ENCODE measurements around the gene BHLHA9.
"Not testable (repeated sequence)": the region's sequence is repeated elsewhere in the genome, so short reads cannot be mapped to it uniquely, and the experiment has no call there.

BHLHA9 gene

GRCh38 chr17:1302761-1303160, 32.5 kb downstream of the BHLHA9 start:
- DNase-seq = no peak

GRCh38 chr17:1304522-1304921, 34.3 kb downstream of the BHLHA9 start:
- DNase-seq = no peak

GRCh38 chr17:1304962-1305563, 34.8 kb downstream of the BHLHA9 start:
- no peak for DNase-seq

DNA sequence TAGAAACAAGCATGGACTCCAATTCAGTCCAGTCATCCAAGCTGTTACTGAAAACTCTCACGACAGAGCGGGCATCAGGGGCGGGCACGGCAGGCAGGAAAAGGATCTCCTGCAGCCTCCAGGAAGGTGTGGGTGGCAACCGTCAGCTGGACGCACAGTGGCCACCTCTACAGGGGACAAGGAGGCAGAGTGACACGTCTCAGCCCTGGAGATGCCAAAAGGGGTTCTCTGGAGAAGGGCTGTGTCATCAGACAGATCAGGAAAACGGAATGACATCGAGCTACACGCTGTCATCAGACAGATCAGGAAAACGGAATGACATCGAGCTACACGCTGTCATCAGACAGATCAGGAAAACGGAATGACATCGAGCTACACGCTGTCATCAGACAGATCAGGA, 37.6 kb downstream of the BHLHA9 start:
- not testable (repeated sequence) for DNase-seq

DNA sequence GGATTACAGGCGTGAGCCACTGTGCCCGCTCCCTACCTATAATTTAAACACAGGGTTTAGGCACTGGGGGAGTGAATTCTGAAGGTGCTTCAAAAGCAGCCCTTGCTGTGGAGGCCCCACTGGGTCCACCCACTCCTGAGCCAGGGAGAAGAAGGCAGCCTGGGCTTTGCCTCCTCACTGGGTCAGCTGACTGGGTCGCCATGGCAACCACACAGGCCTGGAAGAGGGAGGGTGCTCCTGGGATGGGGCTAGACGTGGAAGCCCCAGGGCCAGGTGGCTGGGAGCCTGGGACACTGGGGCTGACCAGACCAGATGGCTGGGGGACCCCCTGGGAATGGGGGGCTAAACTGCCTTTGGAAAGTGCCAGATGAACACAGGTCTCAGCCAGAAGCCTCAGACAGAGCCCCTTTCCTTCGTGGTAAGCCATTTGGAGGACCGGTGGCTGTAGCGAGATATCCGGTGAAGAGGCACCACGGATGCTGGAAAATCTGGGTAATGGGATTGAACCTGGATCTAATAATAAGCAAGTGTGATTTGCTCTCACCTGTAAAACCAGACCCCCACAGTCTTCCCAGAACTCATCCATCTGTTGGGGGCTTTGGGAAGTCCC, 42.1 kb downstream of the BHLHA9 start:
- DNase-seq = no peak

DNA sequence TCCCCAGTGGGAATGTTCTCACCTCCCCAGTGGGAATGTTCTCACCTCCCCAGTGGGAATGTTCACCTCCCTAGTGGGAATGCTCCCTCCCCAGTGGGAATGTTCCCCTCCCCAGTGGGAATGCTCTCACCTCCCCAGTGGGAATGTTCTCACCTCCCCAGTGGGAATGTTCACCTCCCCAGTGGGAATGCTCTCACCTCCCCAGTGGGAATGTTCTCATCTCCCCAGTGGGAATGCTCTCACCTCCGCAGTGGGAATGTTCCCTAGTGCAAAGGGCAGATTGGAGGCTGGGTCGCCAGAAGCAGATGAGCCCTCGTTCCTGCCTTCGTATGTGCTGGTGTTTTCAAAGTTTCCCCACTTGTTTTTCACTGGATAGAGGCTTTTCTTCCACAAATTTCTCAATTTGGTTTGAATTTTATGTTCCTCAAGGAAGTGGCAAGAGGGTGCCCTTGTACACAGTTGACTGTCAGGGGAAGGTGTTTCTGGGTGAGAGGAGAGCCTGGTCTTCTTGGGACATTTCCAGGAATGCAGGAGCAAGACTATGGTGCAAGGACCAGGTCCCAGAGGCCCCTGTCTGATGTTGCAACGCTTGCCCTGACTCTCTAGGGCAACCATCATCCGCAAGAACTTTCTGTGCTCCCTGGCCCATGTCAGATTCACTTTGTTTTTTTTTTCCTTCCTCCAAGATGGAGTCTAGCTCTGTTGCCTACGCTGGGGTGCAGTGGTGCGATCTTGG, 43.2 kb downstream of the BHLHA9 start:
- no peak for DNase-seq

- DNase-seq = no peak
Observed at GRCh38 chr17:1315409-1315808, 45.2 kb downstream of the BHLHA9 start.

DNA sequence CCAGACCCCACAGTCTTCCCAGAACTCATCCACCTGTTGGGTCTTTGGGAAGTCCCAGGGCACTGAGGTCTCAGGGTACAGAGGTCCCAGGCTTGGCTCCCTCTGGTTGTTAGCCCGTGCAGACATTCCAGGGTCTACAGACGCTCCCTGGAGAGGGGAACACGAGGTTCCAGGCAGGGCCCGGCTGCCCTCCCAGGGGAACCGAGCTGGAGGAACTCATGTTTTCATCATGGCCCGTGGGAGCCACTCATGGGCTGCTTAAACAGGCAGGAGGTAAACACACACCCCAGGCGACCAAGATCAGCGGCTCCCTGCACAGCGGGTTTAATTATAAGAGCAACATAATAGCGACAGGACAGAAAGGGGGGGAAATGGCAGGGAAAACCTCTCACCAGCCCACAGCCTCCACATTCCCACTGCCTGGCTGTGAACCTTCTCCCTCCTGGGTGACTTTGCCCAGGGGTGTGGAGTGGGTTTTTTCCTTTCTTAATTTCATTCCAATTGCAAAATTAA, 45.7 kb downstream of the BHLHA9 start:
- no peak for DNase-seq
